Endothelial cell (in vitro differentiated cells): ENCODE results near the gene CHMP2B. TPM values are rescaled to one million over a fixed set of nuclear protein-coding genes. Genes with fewer than 3 reads are reported as not detected.

Source experiments
- DNase-seq: peaks from one replicate; pipeline ENCODE4 v3.0.0; 2021; ENCODE audit warnings: low spot score
- H3K27ac Mint-ChIP-seq: one replicate; pipeline ENCODE4 v1.8.0; 2021; ENCODE audit warnings: mixed read lengths, inconsistent platforms; ENCODE audit not compliant: unreplicated experiment
- H3K27me3 Mint-ChIP-seq: one replicate; pipeline ENCODE4 v1.8.0; 2021; ENCODE audit warnings: mild to moderate bottlenecking, moderate library complexity, mixed read lengths, inconsistent platforms; ENCODE audit not compliant: unreplicated experiment
- H3K36me3 Mint-ChIP-seq: one replicate; pipeline ENCODE4 v1.8.0; 2021; ENCODE audit warnings: mild to moderate bottlenecking, low read depth, mixed read lengths, inconsistent platforms; ENCODE audit not compliant: unreplicated experiment
- H3K4me1 Mint-ChIP-seq: one replicate; pipeline ENCODE4 v1.8.0; 2021; ENCODE audit warnings: mild to moderate bottlenecking, mixed read lengths, inconsistent platforms; ENCODE audit not compliant: unreplicated experiment
- H3K4me3 Mint-ChIP-seq: one replicate; pipeline ENCODE4 v1.8.0; 2021; ENCODE audit warnings: mild to moderate bottlenecking, mixed read lengths, inconsistent platforms; ENCODE audit not compliant: unreplicated experiment
- H3K9me3 Mint-ChIP-seq: one replicate; pipeline ENCODE4 v1.8.0; 2021; ENCODE audit warnings: mixed read lengths, inconsistent platforms; ENCODE audit not compliant: unreplicated experiment
- total RNA-seq: library from RNA; stranded (reverse); fragmentation: NEBNext Ultra II Directional; extraction: Animal tissue kit (Norgen Biotek cat#: 25700); gene quantifications from one replicate; pipeline ENCODE4 v1.2.1, GENCODE V29; 2021; ENCODE audit not compliant: unreplicated experiment
- TF ChIP-seq, protein P1 (sequence below): fragments of 200-600 bp; sonication (generic); IDR thresholded peaks from one replicate; pipeline ENCODE4 v1.5.0; 2021; ENCODE audit warnings: antibody characterized with exemption; ENCODE audit not compliant: unreplicated experiment

The CHMP2B gene
- total RNA-seq, 1 donor from 2014 or later = 40.7 TPM

DNA sequence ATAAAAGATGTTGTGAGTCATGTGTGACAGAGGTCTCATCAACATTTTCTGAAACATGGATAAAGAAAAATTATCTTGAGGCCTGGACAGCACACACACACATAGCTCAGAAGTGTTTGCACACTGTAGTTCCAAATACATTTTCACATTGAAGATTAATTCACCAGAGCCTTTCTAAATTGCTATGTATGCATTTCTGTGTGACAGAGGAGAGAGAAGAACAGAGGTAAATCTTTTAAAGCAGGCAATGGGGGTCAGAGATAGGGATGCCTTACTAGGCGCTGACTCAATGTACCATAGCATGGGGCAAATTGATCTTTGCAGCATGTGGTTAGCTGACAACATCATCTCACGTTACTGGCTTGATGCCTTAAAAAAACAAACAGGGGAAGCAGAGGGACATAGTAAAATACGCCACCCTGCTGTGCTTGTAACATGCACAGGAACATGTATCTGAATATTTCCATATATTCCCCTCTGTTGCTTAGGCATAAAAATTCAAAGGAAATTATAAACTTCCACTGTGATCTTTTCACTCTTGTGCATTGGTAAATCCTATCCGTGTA lies 41.6 kb downstream of the CHMP2B start:
- Mint-ChIP-seq H3K9me3 (no peaks in the 10 kb centered on the region), H3K27me3 (no peaks in the 10 kb centered on the region), H3K4me1 (peaks cover 18% of the 10 kb centered on the region), H3K4me3 (no peak overlapping the region), H3K36me3 (no peaks in the 10 kb centered on the region), H3K27ac (no peak overlapping the region)
- TF ChIP-seq, protein P1, sequence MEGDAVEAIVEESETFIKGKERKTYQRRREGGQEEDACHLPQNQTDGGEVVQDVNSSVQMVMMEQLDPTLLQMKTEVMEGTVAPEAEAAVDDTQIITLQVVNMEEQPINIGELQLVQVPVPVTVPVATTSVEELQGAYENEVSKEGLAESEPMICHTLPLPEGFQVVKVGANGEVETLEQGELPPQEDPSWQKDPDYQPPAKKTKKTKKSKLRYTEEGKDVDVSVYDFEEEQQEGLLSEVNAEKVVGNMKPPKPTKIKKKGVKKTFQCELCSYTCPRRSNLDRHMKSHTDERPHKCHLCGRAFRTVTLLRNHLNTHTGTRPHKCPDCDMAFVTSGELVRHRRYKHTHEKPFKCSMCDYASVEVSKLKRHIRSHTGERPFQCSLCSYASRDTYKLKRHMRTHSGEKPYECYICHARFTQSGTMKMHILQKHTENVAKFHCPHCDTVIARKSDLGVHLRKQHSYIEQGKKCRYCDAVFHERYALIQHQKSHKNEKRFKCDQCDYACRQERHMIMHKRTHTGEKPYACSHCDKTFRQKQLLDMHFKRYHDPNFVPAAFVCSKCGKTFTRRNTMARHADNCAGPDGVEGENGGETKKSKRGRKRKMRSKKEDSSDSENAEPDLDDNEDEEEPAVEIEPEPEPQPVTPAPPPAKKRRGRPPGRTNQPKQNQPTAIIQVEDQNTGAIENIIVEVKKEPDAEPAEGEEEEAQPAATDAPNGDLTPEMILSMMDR = no peak
- DNase-seq = no peak

DNA sequence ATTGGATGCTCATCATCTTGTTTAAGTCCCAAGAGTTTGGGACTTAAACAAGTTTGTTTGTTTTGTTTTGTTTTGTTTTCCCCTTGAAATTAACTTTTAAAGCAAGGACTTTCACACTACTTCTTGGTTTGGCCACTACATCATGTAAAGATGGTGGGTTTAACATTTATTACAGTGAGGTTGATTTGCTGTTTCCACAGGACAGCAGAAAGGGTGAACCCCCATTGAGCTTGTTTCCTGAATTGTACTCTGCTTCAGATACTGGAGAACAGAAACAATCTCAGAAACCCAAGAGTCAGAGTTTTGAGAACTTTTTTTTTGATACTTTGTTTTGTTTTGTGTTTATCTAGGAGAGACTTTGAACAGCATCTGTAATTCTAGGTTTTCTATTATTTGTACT lies 42.6 kb downstream of the CHMP2B start:
- H3K9me3 Mint-ChIP-seq = no peaks in the 10 kb centered on the region
- no peak for DNase-seq
- no peaks in the 10 kb centered on the region for H3K36me3 Mint-ChIP-seq
- no peak overlapping the region for H3K4me3 Mint-ChIP-seq
- no peak overlapping the region for H3K27ac Mint-ChIP-seq
- TF ChIP-seq, protein P1 = no peak
- H3K4me1 Mint-ChIP-seq = peaks cover 13% of the 10 kb centered on the region
- H3K27me3 Mint-ChIP-seq = no peaks in the 10 kb centered on the region

DNA sequence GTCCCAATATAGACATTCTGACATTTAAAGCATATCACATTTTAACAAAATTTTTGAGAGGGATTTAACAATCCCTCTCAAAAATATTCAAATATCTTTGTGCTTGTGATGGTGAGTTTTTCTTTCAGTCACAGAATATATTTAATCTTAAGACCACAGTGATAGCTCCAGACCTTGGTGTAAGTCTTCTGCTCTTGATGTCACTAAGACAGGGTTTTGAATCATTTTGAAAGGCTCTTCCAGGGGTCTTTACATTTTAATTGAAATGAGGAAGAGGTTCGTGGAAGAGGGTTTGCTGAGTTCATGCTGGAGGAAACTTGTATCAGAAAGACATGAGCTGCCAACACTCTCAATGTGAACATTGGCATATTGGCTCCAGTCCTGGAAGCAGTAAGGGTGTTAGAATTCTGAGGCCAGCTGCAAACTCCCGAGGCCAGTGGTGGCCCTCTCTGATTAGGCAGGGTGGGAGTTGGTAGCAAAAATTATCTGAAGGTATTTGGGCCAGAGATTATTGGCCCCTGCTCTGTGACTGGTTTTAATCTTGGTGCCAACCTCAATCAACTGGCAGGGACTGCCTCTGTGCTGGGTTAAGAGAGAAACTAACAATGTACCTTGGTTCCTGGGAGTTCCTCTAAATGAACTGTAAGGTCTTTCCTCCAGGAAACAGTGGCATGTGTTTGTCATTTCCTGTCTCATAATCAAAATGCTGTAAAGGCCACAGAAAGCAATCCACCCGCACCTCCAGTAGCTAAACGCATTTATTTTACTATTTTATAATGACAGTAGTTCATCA lies 44.0 kb downstream of the CHMP2B start:
- H3K4me1 Mint-ChIP-seq = peaks cover 13% of the 10 kb centered on the region
- no peak overlapping the region for H3K4me3 Mint-ChIP-seq
- DNase-seq = no peak
- H3K36me3 Mint-ChIP-seq = no peaks in the 10 kb centered on the region
- TF ChIP-seq, protein P1 = no peak
- H3K27ac Mint-ChIP-seq = no peak overlapping the region
- no peaks in the 10 kb centered on the region for H3K27me3 Mint-ChIP-seq
- H3K9me3 Mint-ChIP-seq = no peaks in the 10 kb centered on the region

DNA sequence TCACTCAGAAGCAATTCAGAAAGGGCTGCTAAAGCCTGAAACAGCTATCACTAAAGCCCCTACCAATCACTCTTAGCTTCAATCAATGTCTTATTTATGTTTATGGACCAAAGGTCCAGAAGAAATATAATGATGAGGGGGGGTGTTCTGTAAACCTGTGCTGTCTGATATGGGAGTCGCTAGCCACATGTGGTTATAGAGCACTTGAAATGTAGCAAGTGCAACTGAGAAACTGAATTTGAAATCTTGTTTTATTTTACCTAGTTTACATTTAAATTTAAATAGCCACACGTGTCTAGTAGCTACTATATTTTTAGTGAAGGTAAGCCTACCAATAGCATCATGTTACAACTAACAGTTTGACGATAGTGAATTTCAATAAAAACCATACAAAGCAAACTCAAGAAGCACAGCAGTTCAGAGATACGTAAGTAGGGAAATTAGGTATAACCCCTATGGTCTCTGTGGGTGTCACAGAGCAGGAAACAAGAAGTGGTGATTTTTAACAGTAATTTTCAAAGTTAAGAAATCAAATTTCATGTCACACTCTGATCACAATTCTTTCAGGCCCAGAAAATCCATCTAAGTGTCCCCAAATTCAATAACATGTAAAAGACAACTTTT lies 45.7 kb downstream of the CHMP2B start:
- H3K36me3 Mint-ChIP-seq = no peaks in the 10 kb centered on the region
- H3K4me1 Mint-ChIP-seq = peaks cover 13% of the 10 kb centered on the region
- TF ChIP-seq, protein P1 = no peak
- H3K4me3 Mint-ChIP-seq = no peak overlapping the region
- H3K27me3 Mint-ChIP-seq = no peaks in the 10 kb centered on the region
- DNase-seq = no peak
- no peaks in the 10 kb centered on the region for H3K9me3 Mint-ChIP-seq
- no peak overlapping the region for H3K27ac Mint-ChIP-seq

DNA sequence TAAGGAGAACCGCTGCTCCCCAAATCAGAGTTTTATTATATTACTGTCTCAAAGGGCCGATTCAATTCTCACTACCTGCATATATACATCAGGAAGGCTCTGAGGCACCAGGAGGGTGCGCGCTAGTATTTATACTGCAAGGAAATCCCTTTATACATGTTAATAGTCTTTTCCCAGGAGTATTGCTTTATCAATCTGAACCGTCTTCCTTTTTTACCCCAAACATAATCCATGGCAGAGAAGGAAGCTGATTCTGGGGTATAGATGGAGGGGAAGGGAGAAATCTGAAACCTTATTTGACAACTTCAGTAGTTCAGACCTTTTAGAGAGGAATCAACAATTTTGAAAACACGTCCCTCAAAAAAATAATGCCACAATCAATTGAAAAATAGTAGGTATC lies 49.4 kb downstream of the CHMP2B start, which contains the start of gene POU1F1:
TSS of gene POU1F1 (minus strand) at position 101 of the 400 bp plus-strand sequence. CDS start 122 bp downstream, outside the sequence.
- TF ChIP-seq, protein P1 = no peak
- no peaks in the 10 kb centered on the region for H3K9me3 Mint-ChIP-seq
- H3K36me3 Mint-ChIP-seq = no peaks in the 10 kb centered on the region
- H3K27me3 Mint-ChIP-seq = no peaks in the 10 kb centered on the region
- no peak for DNase-seq
- H3K27ac Mint-ChIP-seq = no peak within 1 kb of the TSS
- H3K4me1 Mint-ChIP-seq = peaks cover under 1% of the 10 kb centered on the region
- no peak within 1 kb of the TSS for H3K4me3 Mint-ChIP-seq
